Ovary (tissue), 3 donors: ENCODE measurements around the gene ATG16L2.

ENCODE experiments used
- EP300 ChIP-seq: sonication (generic); formaldehyde crosslinking; IDR thresholded peaks from one replicate; pipeline ENCODE4 v1.6.1; 2017; ENCODE audit warnings: antibody characterized with exemption
- POLR2A ChIP-seq: fragments of 450-650 bp; IDR thresholded peaks from one replicate; pipeline ENCODE4 v1.6.1; 2017; ENCODE audit warnings: antibody characterized with exemption, mild to moderate bottlenecking, moderate library complexity
- TF ChIP-seq, protein P1 (sequence below), 3 donors: fragments of 450-650 bp in 2 of 3; fragments of 200-600 bp in 1 of 3; IDR thresholded peaks; one replicate each; pipeline versions ENCODE4 v1.5.1 to v1.8.0; 2016 to 2022; ENCODE audit warnings: antibody characterized with exemption in 3 of 3, mild to moderate bottlenecking in 1 of 3
- donor health status: DM: no; HTN: no; CAD: no.

DNA sequence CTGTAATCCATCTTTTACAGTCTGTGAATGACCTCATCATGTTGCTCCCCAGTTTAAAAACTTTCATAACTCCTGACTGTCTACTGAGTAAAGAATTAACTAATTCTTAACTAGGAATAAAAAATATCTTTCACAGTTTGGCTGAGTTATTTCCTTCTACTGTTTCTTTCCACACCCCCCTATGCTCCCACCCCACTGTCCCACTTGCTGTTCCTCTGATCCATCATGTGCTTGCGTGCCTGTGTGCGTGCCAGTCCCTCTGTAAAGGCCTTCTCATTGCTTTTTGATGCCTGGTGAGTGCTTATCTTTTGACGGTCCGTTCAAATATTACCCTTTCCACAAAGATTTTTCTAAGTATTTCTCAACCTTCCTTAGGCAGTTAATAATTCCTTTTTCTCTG lies 55.6 kb downstream of the ATG16L2 start:
- TF ChIP-seq, protein P1, sequence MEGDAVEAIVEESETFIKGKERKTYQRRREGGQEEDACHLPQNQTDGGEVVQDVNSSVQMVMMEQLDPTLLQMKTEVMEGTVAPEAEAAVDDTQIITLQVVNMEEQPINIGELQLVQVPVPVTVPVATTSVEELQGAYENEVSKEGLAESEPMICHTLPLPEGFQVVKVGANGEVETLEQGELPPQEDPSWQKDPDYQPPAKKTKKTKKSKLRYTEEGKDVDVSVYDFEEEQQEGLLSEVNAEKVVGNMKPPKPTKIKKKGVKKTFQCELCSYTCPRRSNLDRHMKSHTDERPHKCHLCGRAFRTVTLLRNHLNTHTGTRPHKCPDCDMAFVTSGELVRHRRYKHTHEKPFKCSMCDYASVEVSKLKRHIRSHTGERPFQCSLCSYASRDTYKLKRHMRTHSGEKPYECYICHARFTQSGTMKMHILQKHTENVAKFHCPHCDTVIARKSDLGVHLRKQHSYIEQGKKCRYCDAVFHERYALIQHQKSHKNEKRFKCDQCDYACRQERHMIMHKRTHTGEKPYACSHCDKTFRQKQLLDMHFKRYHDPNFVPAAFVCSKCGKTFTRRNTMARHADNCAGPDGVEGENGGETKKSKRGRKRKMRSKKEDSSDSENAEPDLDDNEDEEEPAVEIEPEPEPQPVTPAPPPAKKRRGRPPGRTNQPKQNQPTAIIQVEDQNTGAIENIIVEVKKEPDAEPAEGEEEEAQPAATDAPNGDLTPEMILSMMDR (IDR thresholded peaks at IDR 0.05), result no peak
- TF ChIP-seq EP300, result no peak
- no peak for TF ChIP-seq POLR2A
